ENCODE measurements around the gene MOV10L1.

Gene MOV10L1

GRCh38 chr22:50104141-50104544, 14.3 kb downstream of the MOV10L1 start:
- TF ChIP-seq CTCF (conservative IDR thresholded peaks at IDR 0.05; ENCODE audit: control insufficient read depth, insufficient read depth, low read depth, low read length), result no peak
- DNase-seq (ENCODE audit: low read depth), result no peak

GRCh38 chr22:50105208-50106100, 15.6 kb downstream of the MOV10L1 start:
- no peak for TF ChIP-seq CTCF (conservative IDR thresholded peaks at IDR 0.05; ENCODE audit: control insufficient read depth, insufficient read depth, low read depth, low read length)
- DNase-seq (ENCODE audit: low read depth), result peak; percentile 18
- no peak overlapping the region for H3K4me3 ChIP-seq (ENCODE audit: control insufficient read depth, low read depth, low read length)

More at GRCh38 chr22:50104141-50104544, 14.3 kb downstream of the MOV10L1 start:
- H3K4me3 ChIP-seq (ENCODE audit: control insufficient read depth, low read depth, low read length), result no peak overlapping the region

- no peak for DNase-seq (ENCODE audit: low read depth)
- no peak for TF ChIP-seq CTCF (conservative IDR thresholded peaks at IDR 0.05; ENCODE audit: control insufficient read depth, insufficient read depth, low read depth, low read length)
- no peak overlapping the region for H3K4me3 ChIP-seq (ENCODE audit: control insufficient read depth, low read depth, low read length)
These were observed 17.7 kb downstream of the MOV10L1 start for GRCh38 chr22:50107529-50107928.

- DNase-seq (ENCODE audit: low read depth), result no peak
- TF ChIP-seq CTCF (conservative IDR thresholded peaks at IDR 0.05; ENCODE audit: control insufficient read depth, insufficient read depth, low read depth, low read length), result no peak
- no peak overlapping the region for H3K4me3 ChIP-seq (ENCODE audit: control insufficient read depth, low read depth, low read length)
These were observed 21.2 kb downstream of the MOV10L1 start for GRCh38 chr22:50111056-50111455.

- peak; percentile 56 for DNase-seq (ENCODE audit: low read depth)
- no peak for TF ChIP-seq CTCF (conservative IDR thresholded peaks at IDR 0.05; ENCODE audit: control insufficient read depth, insufficient read depth, low read depth, low read length)
- H3K4me3 ChIP-seq (ENCODE audit: control insufficient read depth, low read depth, low read length), result no peak overlapping the region
These were observed 22.6 kb downstream of the MOV10L1 start for GRCh38 chr22:50112151-50113118.

- peak overlapping the region; percentile 7 for H3K4me3 ChIP-seq (ENCODE audit: control insufficient read depth, low read depth, low read length)
- no peak for TF ChIP-seq CTCF (conservative IDR thresholded peaks at IDR 0.05; ENCODE audit: control insufficient read depth, insufficient read depth, low read depth, low read length)
- peak; percentile 66 for DNase-seq (ENCODE audit: low read depth)
These were observed 24.6 kb downstream of the MOV10L1 start for GRCh38 chr22:50114221-50115021.
